Activated CD4-positive, alpha-beta memory T cell treated with anti-CD3 and anti-CD28 coated beads for 36 hours (primary cell): ENCODE measurements around the gene FZD8. TPM values are rescaled to one million over a fixed set of nuclear protein-coding genes. Genes with fewer than 3 reads are reported as not detected.
A peak's percentile ranks its signal among the peaks of the same experiment; 100 is the strongest.
"Not testable (repeated sequence)": the region's sequence is repeated elsewhere in the genome, so short reads cannot be mapped to it uniquely, and the experiment has no call there.

ENCODE experiments used
- CTCF ChIA-PET: fragments of 350-600 bp; sonication (Branson Sonifier 250); formaldehyde crosslinking; loops from one replicate; lab custom pipeline; 2021; ENCODE audit warnings: antibody characterized with exemption, inconsistent platforms; lab: Charles Lee
- POLR2A ChIA-PET: fragments of 350-600 bp; sonication (Branson Sonifier 250); formaldehyde crosslinking; loops from one replicate; lab custom pipeline; 2021; ENCODE audit warnings: antibody characterized with exemption; lab: Charles Lee
- DNase-seq: peaks from one replicate; pipeline ENCODE4 v3.0.0-alpha.2; 2020
- H3K27ac Mint-ChIP-seq: one replicate; pipeline ENCODE4 v1.8.0; 2021; ENCODE audit warnings: mixed read lengths
- H3K27me3 Mint-ChIP-seq: one replicate; pipeline ENCODE4 v1.8.0; 2021; ENCODE audit warnings: mixed read lengths
- H3K36me3 Mint-ChIP-seq: one replicate; pipeline ENCODE4 v1.8.0; 2021; ENCODE audit warnings: mixed read lengths
- H3K4me1 Mint-ChIP-seq: one replicate; pipeline ENCODE4 v1.8.0; 2021; ENCODE audit warnings: low read depth, mixed read lengths
- H3K4me3 Mint-ChIP-seq: one replicate; pipeline ENCODE4 v1.8.0; 2021; ENCODE audit warnings: mild to moderate bottlenecking, mixed read lengths
- H3K9me3 Mint-ChIP-seq: one replicate; pipeline ENCODE4 v1.8.0; 2021; ENCODE audit warnings: mixed read lengths
- intact Hi-C: fragments of 100-400 bp; cut with micrococcal nuclease; formaldehyde crosslinking; loops from one replicate; pipeline ENCODE4 v1.15.1; 2023
- total RNA-seq, 2 experiments: library from RNA; stranded (reverse); gene quantifications; one replicate each; pipeline ENCODE4 v1.2.3, GENCODE V29; 2021

The FZD8 gene
- under 1 TPM; 0.31 to 0.45 TPM for total RNA-seq

- Mint-ChIP-seq H3K27me3 (peaks cover 34% of the 10 kb centered on the region), H3K4me1 (peaks cover 27% of the 10 kb centered on the region), H3K9me3 (no peaks in the 10 kb centered on the region), H3K27ac (no peak within 1 kb of the TSS), H3K4me3 (peak within 1 kb of the TSS; percentile 78), H3K36me3 (no peaks in the 10 kb centered on the region)
- intact Hi-C loops, result loop anchor here (2.0 to 10.0 kb wide), 4 partner anchors 270 to 647 kb away; partner anchors contain the start of genes CCNY and CREM
- DNase-seq, result peak; percentile 83
- ChIA-PET CTCF (no interaction called here), POLR2A (no interaction called here)
Observed at GRCh38 chr10:35642035-35642792, at the start of gene FZD8. TSS of gene FZD8 (minus strand) at chr10:35642296. CDS start at chr10:35641429, 867 bp downstream.

GRCh38 chr10:35691522-35692236 lies 49.6 kb upstream of the FZD8 start:
- intact Hi-C loops, result no loop called here
- Mint-ChIP-seq H3K27me3 (peaks cover 3% of the 10 kb centered on the region), H3K9me3 (no peaks in the 10 kb centered on the region), H3K4me1 (no peaks in the 10 kb centered on the region), H3K36me3 (no peaks in the 10 kb centered on the region), H3K27ac (no peak overlapping the region), H3K4me3 (no peak overlapping the region)
- CTCF ChIA-PET, result no interaction called here
- DNase-seq, result no peak
- POLR2A ChIA-PET, result no interaction called here

- intact Hi-C loops, result no loop called here
- DNase-seq, result no peak
- H3K27me3 Mint-ChIP-seq, result peaks cover 3% of the 10 kb centered on the region
- no peaks in the 10 kb centered on the region for H3K9me3 Mint-ChIP-seq
- ChIA-PET CTCF (no interaction called here), POLR2A (no interaction called here)
- no peaks in the 10 kb centered on the region for H3K36me3 Mint-ChIP-seq
- H3K4me3 Mint-ChIP-seq, result no peak overlapping the region
- no peaks in the 10 kb centered on the region for H3K4me1 Mint-ChIP-seq
- H3K27ac Mint-ChIP-seq, result no peak overlapping the region
Observed at GRCh38 chr10:35690534-35690933, 48.4 kb upstream of the FZD8 start.

DNA sequence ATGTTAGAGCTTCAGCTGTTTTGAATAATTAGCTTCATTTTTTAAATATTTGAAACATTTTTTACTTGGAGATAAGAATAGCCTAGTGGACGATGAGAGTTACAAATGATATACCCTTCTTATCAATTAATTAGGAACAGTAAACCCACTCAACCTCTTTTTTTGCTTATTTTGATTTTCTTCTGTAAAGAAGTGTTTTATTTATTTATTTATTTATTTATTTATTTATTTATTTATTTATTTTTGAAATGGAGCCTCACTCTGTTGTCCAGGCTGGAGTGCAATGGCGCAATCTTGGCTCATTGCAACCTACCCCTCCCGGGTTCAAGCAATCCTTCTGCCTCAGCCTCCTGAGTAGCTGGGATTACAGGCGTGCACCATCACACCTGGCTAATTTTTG lies 43.8 kb upstream of the FZD8 start:
- H3K9me3 Mint-ChIP-seq, POLR2A ChIA-PET, H3K4me3 Mint-ChIP-seq, CTCF ChIA-PET, H3K4me1 Mint-ChIP-seq, H3K36me3 Mint-ChIP-seq, DNase-seq, H3K27me3 Mint-ChIP-seq, intact Hi-C loops, H3K27ac Mint-ChIP-seq: not testable (repeated sequence)

DNA sequence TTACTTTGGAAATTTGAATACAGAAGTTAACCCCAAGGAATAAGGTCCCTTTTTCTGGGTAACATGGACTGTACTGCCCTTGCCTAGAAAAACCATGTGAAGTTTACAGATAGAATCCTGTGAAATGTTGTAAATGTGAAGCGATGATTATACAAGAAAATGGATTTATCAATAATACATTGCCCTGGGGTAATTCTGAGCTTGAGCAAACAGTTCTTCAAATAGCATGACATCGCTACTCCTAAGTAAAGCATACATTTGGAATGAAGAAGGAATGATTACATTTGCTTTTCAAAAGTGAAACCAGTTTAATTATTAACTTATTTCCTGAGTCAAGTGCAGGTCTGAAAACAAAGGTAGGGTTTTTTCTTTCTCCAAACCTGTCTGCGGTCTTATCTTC lies 43.3 kb upstream of the FZD8 start:
- ChIA-PET CTCF (interaction anchor here (0.6 kb wide), 1 partner anchor 96 kb away, joined by 3 read pairs; no protein-coding TSS in a partner anchor), POLR2A (no interaction called here)
- Mint-ChIP-seq H3K9me3 (peaks cover 2% of the 10 kb centered on the region), H3K4me3 (no peak overlapping the region), H3K27me3 (peaks cover 3% of the 10 kb centered on the region), H3K27ac (no peak overlapping the region), H3K36me3 (no peaks in the 10 kb centered on the region), H3K4me1 (no peaks in the 10 kb centered on the region)
- intact Hi-C loops, result no loop called here
- DNase-seq, result no peak

DNA sequence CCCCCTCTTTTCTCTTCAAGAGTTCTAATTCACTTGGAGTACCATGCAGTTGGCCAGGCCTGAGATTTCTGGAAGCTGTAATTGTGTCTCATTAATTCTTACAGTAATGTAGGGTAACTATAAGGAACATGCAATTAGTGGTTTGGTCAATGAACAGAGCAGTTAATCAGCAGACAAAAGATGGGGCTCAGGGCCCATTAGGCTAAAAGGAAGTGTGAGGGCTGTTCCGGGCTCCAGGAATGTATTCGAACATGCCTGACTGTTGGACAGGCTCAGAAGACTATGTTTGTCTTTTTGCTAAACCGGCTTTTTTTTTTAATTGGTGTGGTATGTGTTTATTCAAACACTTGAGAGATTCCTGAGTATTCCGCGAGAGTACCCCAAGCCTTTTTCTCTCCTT lies 42.5 kb upstream of the FZD8 start:
- Mint-ChIP-seq H3K27me3 (peaks cover 3% of the 10 kb centered on the region), H3K27ac (no peak overlapping the region), H3K4me1 (no peaks in the 10 kb centered on the region), H3K36me3 (no peaks in the 10 kb centered on the region), H3K9me3 (peaks cover 2% of the 10 kb centered on the region), H3K4me3 (no peak overlapping the region)
- ChIA-PET CTCF (no interaction called here), POLR2A (no interaction called here)
- no peak for DNase-seq
- intact Hi-C loops, result no loop called here

- Mint-ChIP-seq H3K9me3 (peaks cover 2% of the 10 kb centered on the region), H3K27me3 (no peaks in the 10 kb centered on the region), H3K4me1 (no peaks in the 10 kb centered on the region), H3K36me3 (no peaks in the 10 kb centered on the region), H3K4me3 (no peak overlapping the region), H3K27ac (no peak overlapping the region)
- ChIA-PET POLR2A (no interaction called here), CTCF (no interaction called here)
- intact Hi-C loops, result no loop called here
- no peak for DNase-seq
Observed at GRCh38 chr10:35675846-35676245, 33.8 kb upstream of the FZD8 start.

DNA sequence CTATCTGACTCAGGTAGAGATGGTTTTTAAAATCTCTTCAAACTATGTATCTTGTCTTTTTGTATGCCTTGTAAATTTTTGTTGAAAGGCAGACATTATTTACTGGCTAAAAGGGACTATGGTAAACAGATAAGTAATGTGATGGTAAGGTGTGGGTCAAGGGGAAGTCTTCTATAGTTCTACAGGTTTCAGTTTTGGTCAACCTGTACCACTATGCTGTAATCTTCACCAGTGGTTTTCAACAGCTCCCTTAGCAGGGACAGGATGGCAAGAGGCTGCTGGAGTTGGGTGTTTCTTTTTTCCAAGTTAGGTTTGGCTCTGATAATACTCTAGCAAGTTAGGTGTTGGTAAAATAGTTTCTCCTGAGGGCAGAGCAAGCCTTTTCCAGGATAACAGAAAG lies 32.7 kb upstream of the FZD8 start:
- Mint-ChIP-seq H3K27ac (no peak overlapping the region), H3K4me1 (no peaks in the 10 kb centered on the region), H3K4me3 (no peak overlapping the region), H3K36me3 (no peaks in the 10 kb centered on the region), H3K9me3 (no peaks in the 10 kb centered on the region), H3K27me3 (no peaks in the 10 kb centered on the region)
- CTCF ChIA-PET, result no interaction called here
- POLR2A ChIA-PET, result no interaction called here
- intact Hi-C loops, result no loop called here
- DNase-seq, result no peak

DNA sequence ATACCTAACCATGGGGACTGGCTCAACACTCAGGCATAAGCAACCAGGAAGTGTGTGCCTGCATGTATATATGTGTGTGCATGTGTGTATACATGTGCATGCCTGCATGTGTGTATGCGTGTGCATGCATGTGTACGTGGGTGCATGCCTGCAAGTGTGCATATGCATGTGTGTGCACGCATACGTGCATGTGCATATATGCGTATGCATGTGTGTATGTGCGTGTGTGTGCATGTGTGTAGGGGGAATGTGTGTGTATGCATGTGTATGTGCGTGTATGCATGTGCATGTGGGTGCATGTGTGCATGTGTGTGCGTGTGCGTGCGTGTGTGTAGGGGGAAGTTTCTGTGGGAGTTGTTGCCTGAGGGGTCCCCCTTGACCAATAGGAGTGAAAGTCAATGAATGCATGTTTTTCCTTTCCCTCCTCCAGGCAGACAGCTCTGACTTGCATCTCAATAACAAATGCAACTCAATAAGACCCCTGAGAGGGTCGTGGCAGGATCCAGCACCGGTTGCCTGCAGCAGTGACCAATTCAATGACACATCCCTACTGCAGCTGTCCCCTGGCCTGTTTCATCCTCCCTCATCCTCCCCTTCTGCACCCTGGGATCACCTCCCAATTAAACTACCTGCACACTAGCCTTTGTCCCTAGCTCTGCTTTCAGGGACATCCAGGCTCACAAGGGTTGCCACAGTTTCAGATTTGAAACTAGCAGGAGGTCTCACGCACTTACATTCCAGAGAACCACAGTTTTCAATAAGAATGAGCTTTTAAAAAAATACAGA lies 27.0 kb upstream of the FZD8 start:
- Mint-ChIP-seq H3K27ac (no peak overlapping the region), H3K4me3 (no peak overlapping the region), H3K27me3 (no peaks in the 10 kb centered on the region), H3K36me3 (no peaks in the 10 kb centered on the region), H3K4me1 (no peaks in the 10 kb centered on the region), H3K9me3 (peaks cover 13% of the 10 kb centered on the region)
- CTCF ChIA-PET, result no interaction called here
- intact Hi-C loops, result no loop called here
- POLR2A ChIA-PET, result no interaction called here
- DNase-seq, result no peak

DNA sequence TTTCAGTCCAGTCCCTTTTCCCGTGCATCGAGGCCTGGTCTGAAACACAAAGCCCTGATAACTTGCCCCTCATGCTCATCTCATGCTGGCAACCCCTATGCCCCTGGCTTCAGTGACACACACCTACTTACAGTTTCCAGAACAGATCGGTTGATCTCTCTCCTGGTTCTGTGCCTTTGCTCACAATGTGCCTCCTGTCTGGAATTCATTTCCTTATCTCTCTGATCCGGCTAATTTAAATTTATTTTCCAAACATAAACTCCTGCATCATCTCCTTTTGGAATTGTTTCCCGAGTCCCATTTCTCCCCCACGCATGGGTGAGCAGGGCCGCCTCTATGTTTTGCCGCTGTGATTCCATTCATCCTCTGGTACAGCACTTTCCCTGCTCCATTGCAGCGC lies 25.9 kb upstream of the FZD8 start:
- ChIA-PET POLR2A (no interaction called here), CTCF (no interaction called here)
- no peaks in the 10 kb centered on the region for H3K36me3 Mint-ChIP-seq
- DNase-seq, result no peak
- no peaks in the 10 kb centered on the region for H3K27me3 Mint-ChIP-seq
- intact Hi-C loops, result no loop called here
- H3K27ac Mint-ChIP-seq, result no peak overlapping the region
- H3K9me3 Mint-ChIP-seq, result peaks cover 13% of the 10 kb centered on the region
- no peak overlapping the region for H3K4me3 Mint-ChIP-seq
- H3K4me1 Mint-ChIP-seq, result no peaks in the 10 kb centered on the region

- ChIA-PET POLR2A (no interaction called here), CTCF (no interaction called here)
- intact Hi-C loops, result no loop called here
- Mint-ChIP-seq H3K4me1 (no peaks in the 10 kb centered on the region), H3K36me3 (no peaks in the 10 kb centered on the region), H3K27me3 (peaks cover 4% of the 10 kb centered on the region), H3K9me3 (peaks cover 13% of the 10 kb centered on the region), H3K4me3 (no peak overlapping the region), H3K27ac (no peak overlapping the region)
- no peak for DNase-seq
Observed at GRCh38 chr10:35667270-35667889, 25.3 kb upstream of the FZD8 start.

DNA sequence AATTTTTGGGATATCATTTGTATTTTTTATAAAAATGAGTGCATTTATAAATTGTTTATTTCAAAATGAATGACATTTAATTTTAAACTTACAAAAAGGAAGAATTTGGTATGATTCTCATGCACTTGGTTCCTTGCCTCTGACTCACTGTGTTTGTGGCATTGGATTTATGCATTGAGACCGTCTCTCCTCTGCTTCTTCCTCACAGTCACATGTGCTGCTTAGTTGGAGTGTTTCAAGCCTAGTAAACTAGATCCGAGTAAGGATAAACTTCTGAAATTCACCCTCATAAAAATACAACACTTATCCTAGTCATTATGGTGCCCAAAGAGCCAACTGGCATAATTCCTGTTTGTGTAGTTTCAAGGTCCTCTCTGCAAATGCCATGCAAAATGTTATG lies 19.1 kb upstream of the FZD8 start:
- ChIA-PET POLR2A (no interaction called here), CTCF (no interaction called here)
- Mint-ChIP-seq H3K9me3 (peaks cover 4% of the 10 kb centered on the region), H3K36me3 (no peaks in the 10 kb centered on the region), H3K4me1 (no peaks in the 10 kb centered on the region), H3K27ac (no peak overlapping the region), H3K4me3 (no peak overlapping the region), H3K27me3 (peaks cover 13% of the 10 kb centered on the region)
- DNase-seq, result no peak
- intact Hi-C loops, result no loop called here
